Vagina (tissue), 2 donors: Measurements from ENCODE around the gene THAP12. TPM values are rescaled to one million over a fixed set of nuclear protein-coding genes. Genes with fewer than 3 reads are reported as not detected.
A peak's percentile ranks its signal among the peaks of the same experiment; 100 is the strongest.
"Not testable (repeated sequence)": the region's sequence is repeated elsewhere in the genome, so short reads cannot be mapped to it uniquely, and the experiment has no call there.

Source experiments
- DNase-seq, 2 donors: peaks; one replicate each; pipeline ENCODE4 v3.0.0-alpha.2; 2017; ENCODE audit errors: extremely low spot score in 2 of 2
- H3K27ac ChIP-seq: fragments of 200-600 bp; sonication (generic); one replicate; pipeline ENCODE4 v1.5.1; 2019
- H3K27me3 ChIP-seq: fragments of 200-600 bp; sonication (generic); one replicate; pipeline ENCODE4 v1.5.1; 2019
- H3K36me3 ChIP-seq, 2 donors: fragments of 200-600 bp; sonication (generic); one replicate each; pipeline ENCODE4 v1.5.1; 2017 to 2019
- H3K4me1 ChIP-seq: fragments of 200-600 bp; sonication (generic); one replicate; pipeline ENCODE4 v1.5.1; 2019
- H3K4me3 ChIP-seq, 2 donors: fragments of 200-600 bp; sonication (generic); 1 replicate in 1 of 2; 2 replicates in 1 of 2; pipeline ENCODE4 v1.5.1; 2016 to 2019
- H3K9me3 ChIP-seq: fragments of 200-600 bp; sonication (generic); one replicate; pipeline ENCODE4 v1.5.1; 2019
- POLR2A ChIP-seq, 2 donors: fragments of 450-650 bp; IDR thresholded peaks; one replicate each; pipeline ENCODE4 v1.6.1; 2017; ENCODE audit warnings: antibody characterized with exemption in 2 of 2, mild to moderate bottlenecking in 2 of 2, moderate library complexity in 2 of 2
- POLR2AphosphoS5 ChIP-seq, 2 donors: sonication (generic); formaldehyde crosslinking; IDR thresholded peaks; one replicate each; pipeline ENCODE4 v1.9.0; 2017; ENCODE audit warnings: antibody characterized with exemption in 2 of 2, mild to moderate bottlenecking in 2 of 2, low read depth in 1 of 2; ENCODE audit not compliant: insufficient read depth in 1 of 2
- intact Hi-C: fragments of 100-400 bp; cut with DNase I; formaldehyde crosslinking; loops from one replicate; pipeline ENCODE4 v1.15.1; 2023
- total RNA-seq: library from RNA; depleted of rRNA; stranded (reverse); fragments of >200 nt; gene quantifications from one replicate; pipeline ENCODE4 v1.2.3, GENCODE V29; 2016
- TF ChIP-seq, protein P1 (sequence below), 3 experiments: fragments of 450-650 bp in 2 of 3; fragments of 200-600 bp in 1 of 3; sonication (generic) in 1 of 3; IDR thresholded peaks; one replicate each; pipeline ENCODE4 v1.5.1; 2017 to 2019; ENCODE audit warnings: antibody characterized with exemption in 3 of 3, mild to moderate bottlenecking in 2 of 3, moderate library complexity in 2 of 3

Gene THAP12
- total RNA-seq, 1 donor from 2014 or later: 25.8 TPM

DNA sequence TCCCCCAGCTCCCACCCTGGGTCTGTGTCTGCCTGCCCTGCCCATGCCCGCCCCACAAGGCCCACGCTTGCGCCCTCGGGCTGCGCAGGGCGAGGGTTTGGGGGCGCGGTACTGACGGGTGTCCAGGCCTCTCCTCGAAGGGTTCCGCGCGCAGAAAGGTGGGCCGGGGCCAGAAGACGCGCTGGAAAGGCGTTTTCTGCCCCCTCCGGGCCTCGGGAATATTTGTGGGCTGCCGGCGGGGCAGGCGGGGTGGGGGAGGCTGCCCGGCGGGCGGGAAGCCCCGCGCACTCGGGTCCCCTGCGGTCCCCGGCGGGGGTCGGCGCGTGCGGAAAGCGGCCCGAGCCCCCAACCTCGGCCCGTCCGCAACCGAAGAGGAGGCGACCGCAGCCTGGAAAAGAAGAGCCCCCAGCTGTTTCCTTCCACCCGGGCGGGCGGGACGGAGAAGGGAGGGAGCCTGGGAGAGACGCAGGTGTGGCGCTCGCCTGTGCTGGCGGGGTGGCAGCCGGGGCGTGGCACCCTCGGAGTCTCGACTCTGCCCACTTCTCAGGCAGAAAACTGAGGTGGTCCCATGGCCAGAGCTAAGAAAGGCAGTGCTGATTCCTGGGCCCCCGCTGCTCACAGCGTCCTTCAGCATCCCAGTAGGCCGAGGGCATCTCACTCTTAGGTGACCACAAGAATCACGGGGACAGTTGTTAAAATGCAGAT, 59.0 kb downstream of the THAP12 start:
- TF ChIP-seq, protein P1, sequence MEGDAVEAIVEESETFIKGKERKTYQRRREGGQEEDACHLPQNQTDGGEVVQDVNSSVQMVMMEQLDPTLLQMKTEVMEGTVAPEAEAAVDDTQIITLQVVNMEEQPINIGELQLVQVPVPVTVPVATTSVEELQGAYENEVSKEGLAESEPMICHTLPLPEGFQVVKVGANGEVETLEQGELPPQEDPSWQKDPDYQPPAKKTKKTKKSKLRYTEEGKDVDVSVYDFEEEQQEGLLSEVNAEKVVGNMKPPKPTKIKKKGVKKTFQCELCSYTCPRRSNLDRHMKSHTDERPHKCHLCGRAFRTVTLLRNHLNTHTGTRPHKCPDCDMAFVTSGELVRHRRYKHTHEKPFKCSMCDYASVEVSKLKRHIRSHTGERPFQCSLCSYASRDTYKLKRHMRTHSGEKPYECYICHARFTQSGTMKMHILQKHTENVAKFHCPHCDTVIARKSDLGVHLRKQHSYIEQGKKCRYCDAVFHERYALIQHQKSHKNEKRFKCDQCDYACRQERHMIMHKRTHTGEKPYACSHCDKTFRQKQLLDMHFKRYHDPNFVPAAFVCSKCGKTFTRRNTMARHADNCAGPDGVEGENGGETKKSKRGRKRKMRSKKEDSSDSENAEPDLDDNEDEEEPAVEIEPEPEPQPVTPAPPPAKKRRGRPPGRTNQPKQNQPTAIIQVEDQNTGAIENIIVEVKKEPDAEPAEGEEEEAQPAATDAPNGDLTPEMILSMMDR (IDR thresholded peaks at IDR 0.05): no peak
- TF ChIP-seq POLR2A (IDR thresholded peaks at IDR 0.05): no peak
- TF ChIP-seq POLR2AphosphoS5 (IDR thresholded peaks at IDR 0.05; ENCODE audit: insufficient read depth in 1 of 2, low read depth in 1 of 2): no peak
- no peaks in the 10 kb centered on the region for H3K9me3 ChIP-seq
- intact Hi-C loops: loop anchor here (1.0 kb wide), 1 partner anchor 114 kb away; no protein-coding TSS in a partner anchor
- no peaks in the 10 kb centered on the region for H3K36me3 ChIP-seq
- no peaks in the 10 kb centered on the region for H3K27me3 ChIP-seq
- H3K27ac ChIP-seq: no peak overlapping the region
- H3K4me3 ChIP-seq: peak overlapping the region in 1 of 2 donors; percentile 33
- H3K4me1 ChIP-seq: peaks cover 7% of the 10 kb centered on the region
- DNase-seq: no peak

DNA sequence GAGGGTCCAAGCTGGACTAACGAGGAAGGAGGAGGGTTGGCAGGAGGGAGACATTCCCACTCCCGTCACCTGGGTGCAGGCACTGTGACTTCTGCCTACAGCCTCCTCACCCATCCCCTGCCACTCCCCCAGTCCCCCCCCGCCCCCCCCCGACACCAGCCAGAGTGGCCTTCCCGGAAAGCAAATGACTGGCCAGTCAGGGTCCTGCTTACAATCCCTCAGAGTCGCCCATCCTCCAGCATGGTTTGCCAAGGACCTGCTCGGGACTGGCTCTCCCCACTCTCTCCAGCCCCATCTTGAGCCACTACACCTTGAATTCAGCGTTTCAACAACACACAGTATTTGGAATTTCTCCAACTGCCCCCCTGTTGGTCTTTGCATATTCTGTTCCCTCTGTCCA, 59.6 kb downstream of the THAP12 start:
- no peaks in the 10 kb centered on the region for H3K9me3 ChIP-seq
- TF ChIP-seq, protein P1 (IDR thresholded peaks at IDR 0.05): no peak
- TF ChIP-seq POLR2AphosphoS5 (IDR thresholded peaks at IDR 0.05; ENCODE audit: insufficient read depth in 1 of 2, low read depth in 1 of 2) (no peak), POLR2A (IDR thresholded peaks at IDR 0.05) (no peak)
- H3K36me3 ChIP-seq: no peaks in the 10 kb centered on the region
- peaks cover 7% of the 10 kb centered on the region for H3K4me1 ChIP-seq
- H3K27ac ChIP-seq: no peak overlapping the region
- no peaks in the 10 kb centered on the region for H3K27me3 ChIP-seq
- intact Hi-C loops: loop anchor here (1.0 kb wide), 1 partner anchor 113 kb away; no protein-coding TSS in a partner anchor
- H3K4me3 ChIP-seq: no peak overlapping the region
- DNase-seq: no peak

DNA sequence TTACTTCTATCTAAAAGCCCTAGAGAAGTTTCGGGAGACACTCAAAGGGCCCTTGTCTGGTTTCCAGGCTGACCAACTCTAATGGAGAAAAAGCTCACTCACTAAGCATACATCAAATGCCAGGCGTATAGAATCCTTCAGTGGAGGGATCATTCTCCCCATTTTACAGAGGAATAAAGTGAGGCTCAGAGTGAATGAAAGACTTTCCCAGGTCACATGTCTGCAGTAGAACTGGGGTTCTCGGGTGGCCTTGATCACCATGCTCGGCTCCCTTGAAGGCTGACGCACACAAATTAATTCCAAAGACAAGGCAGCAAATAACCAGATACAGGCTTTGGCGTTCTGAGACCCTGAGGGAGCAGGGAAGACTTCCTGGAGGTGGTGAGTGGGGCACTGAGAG, 60.0 kb downstream of the THAP12 start:
- Histone ChIP-seq H3K9me3 (no peaks in the 10 kb centered on the region), H3K36me3 (no peaks in the 10 kb centered on the region), H3K4me1 (peaks cover 7% of the 10 kb centered on the region), H3K4me3 (no peak overlapping the region), H3K27me3 (no peaks in the 10 kb centered on the region), H3K27ac (no peak overlapping the region)
- DNase-seq: no peak
- TF ChIP-seq POLR2AphosphoS5 (IDR thresholded peaks at IDR 0.05; ENCODE audit: insufficient read depth in 1 of 2, low read depth in 1 of 2) (no peak), POLR2A (IDR thresholded peaks at IDR 0.05) (no peak)
- TF ChIP-seq, protein P1 (IDR thresholded peaks at IDR 0.05): no peak
- intact Hi-C loops: loop anchor here (1.0 kb wide), 1 partner anchor 113 kb away; no protein-coding TSS in a partner anchor

DNA sequence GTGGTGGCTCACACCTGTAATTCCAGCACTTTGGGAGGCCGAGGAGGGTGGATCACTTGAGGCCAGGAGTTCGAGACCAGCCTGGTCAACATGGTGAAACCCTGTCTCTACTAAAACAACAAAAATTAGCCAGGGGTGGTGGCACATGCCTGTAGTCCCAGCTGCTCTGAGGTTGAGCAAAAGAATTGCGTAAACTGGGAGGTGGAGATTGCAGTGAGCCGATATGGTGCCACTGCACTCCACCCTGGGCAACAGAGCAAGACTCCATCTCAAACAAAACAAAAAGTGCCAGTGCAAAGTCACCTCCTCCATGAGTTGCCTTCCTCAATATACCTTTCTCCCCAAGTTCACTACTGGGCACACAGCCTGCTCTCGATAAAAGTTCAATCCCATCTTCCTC, 61.1 kb downstream of the THAP12 start:
- intact Hi-C loops: loop anchor here (10.0 kb wide), 1 partner anchor 415 kb away; no protein-coding TSS in a partner anchor
- not testable (repeated sequence) for H3K27ac ChIP-seq, H3K36me3 ChIP-seq, H3K4me3 ChIP-seq, DNase-seq, H3K27me3 ChIP-seq, H3K4me1 ChIP-seq, H3K9me3 ChIP-seq

DNA sequence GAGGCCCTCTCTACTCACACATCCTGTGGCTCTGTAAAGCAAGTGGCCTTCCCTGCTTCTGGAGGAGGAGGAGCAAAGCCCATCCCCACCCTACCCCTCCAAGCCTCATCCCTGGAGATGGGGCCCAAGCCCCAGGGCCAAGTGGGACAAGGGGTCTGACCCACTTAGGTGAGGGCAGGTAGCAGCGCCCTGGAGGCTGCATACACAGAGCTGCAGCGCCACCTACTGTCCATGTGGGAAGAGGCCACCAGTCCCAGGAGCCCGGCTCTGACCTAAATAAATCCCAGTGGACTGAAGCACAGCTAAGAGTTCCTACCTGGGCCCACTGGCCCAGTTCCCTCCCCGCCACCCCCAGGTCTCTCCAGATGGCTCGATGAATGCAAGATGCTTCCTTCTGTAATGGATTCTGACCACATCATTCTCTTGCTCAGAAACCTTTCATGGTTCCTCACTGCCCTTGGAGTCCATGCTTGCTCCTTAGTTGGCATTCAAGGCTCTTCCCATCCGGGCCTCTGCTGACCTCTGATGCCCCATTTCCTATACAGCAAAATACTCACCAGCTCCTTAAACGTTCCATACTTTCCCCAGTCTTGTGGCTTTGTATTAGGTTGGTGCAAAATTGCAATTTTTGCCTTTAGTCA, 62.1 kb downstream of the THAP12 start:
- Histone ChIP-seq H3K36me3 (no peaks in the 10 kb centered on the region), H3K9me3 (no peaks in the 10 kb centered on the region), H3K4me1 (peaks cover 7% of the 10 kb centered on the region), H3K4me3 (no peak overlapping the region), H3K27ac (no peak overlapping the region), H3K27me3 (no peaks in the 10 kb centered on the region)
- DNase-seq: no peak
- intact Hi-C loops: loop anchor here (10.0 kb wide), 1 partner anchor 414 kb away; no protein-coding TSS in a partner anchor
- no peak for TF ChIP-seq POLR2AphosphoS5 (IDR thresholded peaks at IDR 0.05; ENCODE audit: insufficient read depth in 1 of 2, low read depth in 1 of 2)
- TF ChIP-seq, protein P1 (IDR thresholded peaks at IDR 0.05): peak; percentile 76 to 90 (median 84)
